Measurements from ENCODE around the gene BCL2L13. TPM values are rescaled to one million over a fixed set of nuclear protein-coding genes. Genes with fewer than 3 reads are reported as not detected.

Gene BCL2L13, protein sequence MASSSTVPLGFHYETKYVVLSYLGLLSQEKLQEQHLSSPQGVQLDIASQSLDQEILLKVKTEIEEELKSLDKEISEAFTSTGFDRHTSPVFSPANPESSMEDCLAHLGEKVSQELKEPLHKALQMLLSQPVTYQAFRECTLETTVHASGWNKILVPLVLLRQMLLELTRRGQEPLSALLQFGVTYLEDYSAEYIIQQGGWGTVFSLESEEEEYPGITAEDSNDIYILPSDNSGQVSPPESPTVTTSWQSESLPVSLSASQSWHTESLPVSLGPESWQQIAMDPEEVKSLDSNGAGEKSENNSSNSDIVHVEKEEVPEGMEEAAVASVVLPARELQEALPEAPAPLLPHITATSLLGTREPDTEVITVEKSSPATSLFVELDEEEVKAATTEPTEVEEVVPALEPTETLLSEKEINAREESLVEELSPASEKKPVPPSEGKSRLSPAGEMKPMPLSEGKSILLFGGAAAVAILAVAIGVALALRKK
- 25.7 and 29.3 TPM in 2 replicates for total RNA-seq

DNA sequence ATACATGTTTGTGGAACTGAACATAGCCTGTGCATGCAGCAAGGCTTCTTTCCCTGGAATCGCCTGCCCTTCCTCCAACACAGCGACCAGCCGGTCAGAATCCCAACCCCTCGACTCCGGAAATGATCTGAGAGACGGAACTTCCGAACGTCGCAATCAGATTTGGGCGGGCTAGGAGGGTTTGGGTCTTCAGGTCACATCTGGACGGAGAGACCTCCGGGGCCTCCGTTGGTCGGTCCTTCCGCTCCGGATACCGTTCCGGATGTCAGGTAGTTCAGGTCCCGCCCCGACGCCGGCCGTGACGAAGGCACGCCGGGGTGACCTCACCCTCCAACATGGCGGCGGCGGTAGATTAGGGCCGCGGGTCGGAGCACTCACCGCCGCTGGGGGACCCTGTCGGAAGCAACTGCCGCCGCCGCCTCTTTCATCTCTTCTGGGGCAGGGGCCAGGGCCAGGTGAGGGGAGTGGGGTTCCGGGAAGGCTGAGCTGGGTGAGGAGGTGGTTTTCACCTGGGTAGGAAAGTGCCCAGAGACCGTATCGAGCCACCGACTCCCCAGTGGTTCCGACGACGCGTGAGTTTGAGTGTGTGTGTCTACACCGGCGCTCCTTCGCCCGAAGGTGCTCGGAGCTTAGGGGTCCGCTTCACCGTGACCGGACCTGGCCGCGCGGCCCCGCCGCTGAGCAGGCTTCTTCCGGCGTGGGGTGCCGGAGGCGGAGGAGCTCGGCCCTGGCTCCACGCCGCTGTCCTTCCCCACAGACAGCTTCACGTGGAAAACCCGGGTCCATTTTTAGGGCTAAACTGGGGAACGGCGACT is at the start of gene BCL2L13:
Gene BCL2L13, plus strand, starts transcription at position 326 of the 815 bp plus-strand sequence. CDS start 16,955 bp downstream, outside the sequence.
- DNase-seq (ENCODE audit: low read depth in 2 of 2) = peak; percentile 87 to 96

DNA sequence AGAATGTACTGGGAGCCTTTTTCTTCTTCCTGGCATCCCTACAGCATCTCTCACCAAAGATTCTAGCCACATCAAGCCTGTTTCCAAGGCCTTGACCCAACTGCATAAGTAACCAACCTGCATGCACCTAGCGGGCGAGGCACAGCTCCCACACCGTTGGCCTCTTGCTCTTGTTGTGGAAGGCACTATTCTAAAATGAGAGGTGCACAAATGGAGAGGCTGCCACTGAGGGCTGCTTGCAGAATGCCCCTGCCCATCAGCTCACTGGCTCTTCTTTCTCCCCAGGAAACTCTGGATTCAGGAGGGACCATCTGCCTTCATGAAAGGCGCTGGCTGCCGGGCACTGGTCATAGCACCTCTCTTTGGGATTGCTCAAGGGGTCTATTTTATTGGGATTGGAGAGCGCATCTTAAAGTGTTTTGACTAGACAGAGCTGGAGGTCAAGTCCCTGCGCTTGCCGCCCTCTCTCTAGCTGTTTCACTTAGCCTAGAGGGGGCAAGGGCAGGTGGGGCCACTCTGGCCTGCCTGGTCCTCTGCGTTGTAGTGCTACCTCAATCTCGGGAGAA is 48.7 kb upstream of the BCL2L13 start:
- DNase-seq (ENCODE audit: low read depth in 2 of 2) = no peak

DNA sequence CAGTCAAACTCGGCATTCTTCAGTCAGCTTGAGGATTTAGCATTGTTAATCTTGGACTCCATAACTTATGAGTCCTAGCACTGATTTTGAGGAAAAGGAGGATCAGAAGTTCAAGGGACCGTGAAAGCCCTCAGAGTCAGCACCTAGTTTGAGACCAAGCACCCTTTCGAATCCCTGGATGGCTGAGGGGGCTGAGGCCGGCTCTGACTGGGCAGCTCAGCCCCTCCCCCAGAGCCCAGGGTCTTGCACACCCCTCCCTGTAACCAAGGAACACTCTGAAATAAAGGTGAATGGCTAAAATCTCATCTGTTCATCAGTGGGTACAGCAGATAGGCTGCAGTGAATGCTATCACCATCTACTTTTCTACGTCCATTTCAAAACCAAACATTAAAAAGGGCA is 48.0 kb upstream of the BCL2L13 start:
- DNase-seq (ENCODE audit: low read depth in 2 of 2) = no peak

DNA sequence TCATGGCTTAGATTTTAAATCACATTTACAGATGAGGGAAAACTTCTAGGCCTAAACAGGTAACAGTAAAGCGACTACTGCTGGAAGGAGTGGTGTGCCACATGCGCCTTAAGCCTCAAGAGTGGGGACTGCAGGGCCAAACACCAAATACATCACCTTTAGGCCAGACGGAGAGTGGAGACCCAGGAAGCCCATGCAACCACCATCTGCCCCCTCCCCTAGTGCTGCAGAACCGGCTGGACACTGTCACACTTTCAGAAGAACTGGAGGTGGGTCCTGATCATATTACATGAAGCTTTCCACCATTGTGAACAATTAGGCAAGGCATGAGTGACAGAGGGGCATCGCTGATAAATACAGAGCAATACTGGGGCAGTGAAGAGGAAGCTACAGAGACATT is 46.4 kb upstream of the BCL2L13 start:
- no peak for DNase-seq (ENCODE audit: low read depth in 2 of 2)

- no peak for DNase-seq (ENCODE audit: low read depth in 2 of 2)
Measured at GRCh38 chr22:17596226-17596625, 42.3 kb upstream of the BCL2L13 start.

GRCh38 chr22:17597217-17597616 is 41.3 kb upstream of the BCL2L13 start:
- DNase-seq (ENCODE audit: low read depth in 2 of 2) = no peak

GRCh38 chr22:17598318-17598717 is 40.2 kb upstream of the BCL2L13 start:
- no peak for DNase-seq (ENCODE audit: low read depth in 2 of 2)

DNA sequence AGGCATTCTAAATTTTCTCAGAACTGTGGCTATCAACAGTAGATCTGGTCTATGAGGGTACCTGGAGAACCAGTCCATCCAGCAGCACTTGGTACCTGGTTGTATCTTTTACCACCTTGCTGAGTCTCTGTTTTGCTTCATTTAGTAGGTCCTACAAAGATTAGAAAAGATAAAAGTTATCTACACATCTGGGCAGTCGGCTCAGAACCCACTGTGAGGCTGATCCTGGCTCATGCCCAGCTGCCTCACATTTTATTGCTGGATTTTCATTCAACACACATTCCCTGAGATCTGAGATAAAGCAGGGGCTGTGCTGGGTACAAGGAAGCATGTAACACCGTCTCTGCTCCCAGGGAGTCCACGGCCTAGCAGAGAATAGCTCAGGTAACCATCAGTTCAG is 37.5 kb upstream of the BCL2L13 start:
- no peak for DNase-seq (ENCODE audit: low read depth in 2 of 2)

GRCh38 chr22:17603668-17604067 is 34.9 kb upstream of the BCL2L13 start:
- no peak for DNase-seq (ENCODE audit: low read depth in 2 of 2)

- DNase-seq (ENCODE audit: low read depth in 2 of 2) = no peak
Measured at GRCh38 chr22:17606496-17606895, 32.1 kb upstream of the BCL2L13 start.

GRCh38 chr22:17607891-17608521 is 30.6 kb upstream of the BCL2L13 start:
- DNase-seq (ENCODE audit: low read depth in 2 of 2) = no peak

GRCh38 chr22:17612057-17612456 is 26.5 kb upstream of the BCL2L13 start:
- DNase-seq (ENCODE audit: low read depth in 2 of 2) = no peak

GRCh38 chr22:17613280-17613679 is 25.3 kb upstream of the BCL2L13 start:
- no peak for DNase-seq (ENCODE audit: low read depth in 2 of 2)

- no peak for DNase-seq (ENCODE audit: low read depth in 2 of 2)
Measured at GRCh38 chr22:17627961-17628405, 10.6 kb upstream of the BCL2L13 start.

DNA sequence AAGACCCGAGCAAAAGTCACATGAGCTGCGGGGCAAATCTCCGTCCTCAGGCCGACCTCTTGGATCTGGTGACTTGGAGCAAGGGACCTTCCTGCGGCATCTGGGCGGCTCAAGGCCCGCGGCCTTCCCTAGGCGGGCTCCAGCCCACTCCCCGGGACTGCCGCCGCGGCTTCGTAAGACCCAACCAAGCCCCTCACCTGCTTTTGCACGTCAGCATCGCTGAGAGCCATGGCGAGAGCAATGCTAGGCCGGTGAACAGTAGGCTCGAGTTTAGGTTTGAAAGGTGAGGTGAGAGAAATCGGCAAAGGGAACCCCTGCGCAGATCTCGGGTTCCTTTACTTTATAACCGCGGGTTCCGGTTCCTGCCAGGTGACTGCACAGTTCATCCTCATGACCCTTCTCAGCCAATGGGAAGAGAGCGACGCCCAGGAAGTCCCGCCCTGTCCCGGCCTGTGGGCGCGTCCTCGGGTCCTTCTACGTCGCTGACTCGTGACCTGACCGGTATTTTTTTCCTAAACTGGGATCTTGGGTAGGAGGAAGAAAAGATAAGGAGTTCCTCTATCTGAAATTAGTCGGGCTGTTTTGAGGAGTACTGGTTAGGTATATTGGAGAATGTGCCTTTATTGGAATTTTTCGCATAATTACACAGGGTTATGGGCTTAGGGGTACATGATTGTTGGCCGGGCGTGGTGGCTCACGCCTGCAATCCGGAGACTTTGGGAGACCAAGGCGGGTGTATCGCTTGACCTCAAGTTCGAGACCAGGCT is 10.0 kb upstream of the BCL2L13 start, which contains the start of gene ATP6V1E1:
Gene ATP6V1E1, minus strand, starts transcription at position 344 of the 767 bp plus-strand sequence. Its CDS starts 114 bp downstream, at position 230.
- DNase-seq (ENCODE audit: low read depth in 2 of 2) = peak; percentile 92 to 98

DNA sequence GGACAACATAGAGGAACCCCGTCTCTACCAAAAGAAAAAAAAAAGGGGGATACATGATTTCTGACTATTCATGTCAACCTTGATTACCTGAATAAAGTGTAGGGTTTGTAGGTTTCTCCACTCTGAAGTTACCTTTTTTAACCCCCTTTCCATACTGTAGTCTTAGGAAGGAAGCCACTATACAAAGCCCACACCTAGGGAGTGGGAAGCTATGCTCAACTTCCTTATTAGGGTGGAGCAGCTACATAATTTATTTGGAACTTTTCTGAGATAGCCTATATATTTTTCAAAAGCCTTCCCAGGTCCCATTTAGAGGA is 9.4 kb upstream of the BCL2L13 start:
- DNase-seq (ENCODE audit: low read depth in 2 of 2) = peak in 1 of 2 donors; percentile 8

GRCh38 chr22:17629641-17630040 is 8.9 kb upstream of the BCL2L13 start:
- DNase-seq (ENCODE audit: low read depth in 2 of 2) = peak in 1 of 2 donors; percentile 65

DNA sequence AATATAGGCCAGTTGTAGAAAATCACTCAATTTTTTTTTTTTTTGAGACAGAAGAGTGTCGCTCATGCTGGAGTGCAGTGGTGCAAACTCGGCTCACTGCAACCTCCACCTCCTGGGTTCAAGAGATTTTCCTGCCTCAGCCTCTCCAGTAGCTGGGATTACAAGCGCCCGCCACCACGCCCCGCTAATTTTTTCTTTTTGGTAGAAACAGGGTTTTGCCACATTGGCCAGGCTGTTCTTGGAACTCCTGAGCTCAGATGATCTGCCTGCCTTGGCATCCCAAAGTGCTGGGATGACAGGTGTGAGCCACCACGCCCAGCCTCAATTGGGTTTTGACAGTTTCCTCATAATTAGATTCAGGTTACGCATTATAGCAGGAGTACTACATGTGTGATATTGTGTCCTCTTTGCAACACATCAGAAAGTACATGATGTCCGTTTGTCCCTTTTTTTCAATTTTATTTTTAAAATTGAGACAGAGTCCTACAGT is 7.4 kb upstream of the BCL2L13 start:
- DNase-seq (ENCODE audit: low read depth in 2 of 2) = no peak

GRCh38 chr22:17633217-17633997 is 5.2 kb upstream of the BCL2L13 start:
- DNase-seq (ENCODE audit: low read depth in 2 of 2) = no peak

DNA sequence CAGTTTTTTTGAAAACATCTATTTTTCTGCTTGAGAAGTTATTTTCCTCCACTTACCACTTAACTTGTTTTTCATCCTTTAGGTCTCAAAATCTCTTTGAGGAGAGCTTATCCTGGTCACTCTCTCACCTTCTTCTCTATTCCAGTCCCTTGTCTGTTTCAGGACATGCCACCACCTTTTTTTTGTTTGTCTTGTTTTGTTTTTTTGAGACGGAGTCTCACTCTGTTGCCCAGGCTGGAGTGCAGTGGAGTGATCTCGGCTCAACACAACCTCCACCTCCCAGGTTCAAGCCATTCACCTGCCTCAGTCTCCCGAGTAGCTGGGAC is 4.6 kb upstream of the BCL2L13 start:
- DNase-seq (ENCODE audit: low read depth in 2 of 2) = no peak
